Stimulated activated CD8-positive, alpha-beta memory T cell treated with anti-CD3 and anti-CD28 coated beads, Interleukin-4, amount 100 ng/mL, for 4 hours (primary cell): ENCODE measurements around the gene LEPROT.

Experiments
- DNase-seq, 2 donors: peaks; one replicate each; pipeline ENCODE4 v3.0.0-alpha.2; 2020; ENCODE audit warnings: low read depth in 2 of 2, low spot score in 1 of 2

Gene LEPROT

GRCh38 chr1:65412256-65412983 lies 8.0 kb upstream of the LEPROT start:
- DNase-seq: no peak

- DNase-seq: no peak
These were observed 7.5 kb upstream of the LEPROT start for GRCh38 chr1:65412984-65413375.

GRCh38 chr1:65414538-65414937 lies 5.9 kb upstream of the LEPROT start:
- DNase-seq: no peak

- DNase-seq: no peak
These were observed 3.7 kb upstream of the LEPROT start for GRCh38 chr1:65416767-65417166.

- DNase-seq: no peak
These were observed 2.7 kb upstream of the LEPROT start for GRCh38 chr1:65417729-65418128.

GRCh38 chr1:65418522-65419185 lies 1.8 kb upstream of the LEPROT start:
- no peak for DNase-seq

DNA sequence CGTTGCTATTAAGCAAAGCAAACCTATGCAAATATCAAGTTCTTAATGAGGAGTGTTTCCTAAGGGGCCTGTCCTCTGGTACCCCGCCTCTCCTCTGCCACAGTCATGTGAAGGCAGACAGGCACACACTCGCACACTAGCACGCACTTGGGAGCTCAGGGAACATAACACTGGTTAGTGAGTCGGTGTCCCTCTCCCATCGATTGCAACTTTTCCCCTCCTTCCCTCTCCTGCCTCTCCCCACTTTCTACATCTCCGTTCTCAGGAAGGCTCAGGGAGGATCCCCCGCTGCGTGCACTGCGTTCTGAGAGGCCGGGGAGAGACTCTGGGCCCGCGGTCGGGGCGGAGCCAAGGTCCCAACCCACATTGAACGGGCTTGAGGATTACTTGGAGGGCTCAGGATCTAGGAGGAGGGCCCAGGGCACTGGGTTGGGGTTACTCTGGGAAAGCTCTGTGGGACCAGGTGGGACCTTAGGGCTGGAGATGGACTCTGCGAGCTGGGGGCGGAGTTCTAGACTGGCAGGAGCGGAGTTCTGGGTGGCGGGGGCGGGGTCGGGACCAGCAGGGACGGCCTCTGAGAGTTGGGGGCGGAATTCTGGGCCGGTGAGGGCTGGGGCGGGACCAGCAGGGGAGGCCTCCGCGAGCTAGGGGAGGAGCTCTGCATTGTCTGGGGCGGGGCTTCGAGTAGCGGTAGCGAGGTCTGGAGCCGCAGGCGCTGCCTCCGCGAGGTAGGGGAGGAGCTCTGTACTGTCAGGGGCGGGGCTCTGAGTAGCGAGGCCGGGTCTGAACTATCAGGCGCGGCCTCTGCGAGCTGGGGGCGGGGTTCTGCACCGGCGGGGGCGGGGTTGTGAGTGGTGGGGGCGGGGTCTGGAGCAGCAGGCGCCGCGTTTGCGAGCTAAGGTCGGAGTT lies 533 bp upstream of the LEPROT start:
- peak; percentile 97 to 98 for DNase-seq

GRCh38 chr1:65421351-65422025 lies 1.0 kb downstream of the LEPROT start:
- no peak for DNase-seq

DNA sequence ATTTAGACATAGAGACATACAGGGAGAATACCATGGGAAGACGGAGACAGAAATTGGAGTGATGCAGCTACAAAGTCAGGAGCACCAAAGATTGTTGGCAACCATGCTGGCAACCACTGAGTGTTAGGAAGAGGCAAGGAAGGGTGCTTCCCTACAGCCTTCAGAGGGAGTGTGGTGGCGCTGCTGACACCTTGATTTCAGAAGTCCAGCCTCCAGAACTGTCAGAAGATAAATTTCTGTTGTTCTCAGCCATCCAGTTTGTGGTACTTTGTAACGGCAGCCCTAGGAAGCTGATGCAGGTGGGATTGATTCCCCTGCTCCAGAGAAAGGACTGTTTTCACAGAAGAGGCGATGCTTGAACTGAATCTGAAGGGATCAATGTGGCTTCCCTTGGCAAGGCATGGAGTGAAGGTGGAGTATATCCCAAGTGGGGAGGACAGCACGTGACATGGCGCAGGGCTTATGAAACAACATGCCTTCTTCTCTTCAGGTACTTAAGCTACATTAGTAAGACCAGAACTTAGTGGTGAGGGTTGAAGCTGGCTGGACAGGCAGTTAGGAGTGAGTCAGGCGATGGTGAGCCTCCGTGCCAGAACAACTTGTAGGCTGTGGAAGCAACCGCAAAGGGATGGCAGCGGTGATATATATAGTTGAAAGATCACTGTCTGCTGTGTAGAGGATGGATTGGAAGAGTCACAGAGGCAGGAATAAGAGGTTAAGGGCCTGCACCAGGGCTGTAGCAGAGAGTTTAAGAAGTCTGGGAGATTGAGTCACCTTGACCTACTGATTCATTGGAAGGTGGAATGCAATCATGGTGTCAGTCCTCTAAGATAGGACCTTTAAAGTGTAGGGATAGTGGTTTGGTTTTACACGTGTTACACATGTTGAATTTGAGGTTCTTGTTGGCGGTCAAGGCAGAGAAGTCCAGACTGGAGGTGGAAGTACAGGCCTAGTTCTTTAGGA lies 2.1 kb downstream of the LEPROT start:
- no peak for DNase-seq

- no peak for DNase-seq
These were observed 3.6 kb downstream of the LEPROT start for GRCh38 chr1:65423884-65424572.

- no peak for DNase-seq
These were observed 4.1 kb downstream of the LEPROT start for GRCh38 chr1:65424573-65424889.

- DNase-seq: no peak
These were observed 4.5 kb downstream of the LEPROT start for GRCh38 chr1:65425006-65425405.

DNA sequence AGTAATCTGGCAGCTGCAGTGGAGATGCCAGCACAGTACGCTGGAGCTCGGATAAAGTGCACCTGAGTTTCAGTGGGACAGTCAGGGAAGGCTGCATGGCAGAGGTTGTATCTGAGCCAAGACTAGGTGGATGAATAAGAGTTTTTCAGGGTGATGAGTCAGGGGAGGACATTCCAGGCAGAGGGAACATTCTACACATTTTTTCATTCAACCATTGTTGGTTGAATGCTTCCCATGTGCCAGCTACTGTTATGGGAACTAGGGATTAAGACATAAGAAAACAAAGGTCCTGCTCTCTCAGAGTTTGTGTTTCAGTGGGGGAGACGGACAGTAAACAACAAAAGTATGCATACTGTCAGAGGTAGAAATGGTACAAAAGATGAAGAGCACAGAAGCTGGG lies 5.2 kb downstream of the LEPROT start:
- DNase-seq: no peak

DNA sequence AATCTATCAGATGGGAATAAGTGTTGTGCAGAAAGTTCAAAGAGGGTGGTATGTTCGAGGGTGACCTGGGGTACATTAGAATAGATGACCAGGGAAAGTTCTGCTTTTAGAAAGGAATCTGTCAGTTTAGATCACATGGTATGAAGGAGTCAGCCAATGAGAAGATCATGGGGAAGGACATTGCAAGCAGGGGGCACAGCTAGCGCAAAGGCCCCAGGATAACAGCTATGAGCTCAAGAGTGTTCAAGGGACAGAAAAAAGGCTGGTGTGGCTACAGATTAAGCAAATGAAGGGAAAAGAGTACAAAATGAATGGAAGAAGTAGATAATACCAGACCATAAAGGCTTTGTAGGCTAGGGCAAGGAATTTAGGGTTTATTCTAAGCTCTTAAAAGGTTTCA lies 8.6 kb downstream of the LEPROT start:
- DNase-seq: no peak

DNA sequence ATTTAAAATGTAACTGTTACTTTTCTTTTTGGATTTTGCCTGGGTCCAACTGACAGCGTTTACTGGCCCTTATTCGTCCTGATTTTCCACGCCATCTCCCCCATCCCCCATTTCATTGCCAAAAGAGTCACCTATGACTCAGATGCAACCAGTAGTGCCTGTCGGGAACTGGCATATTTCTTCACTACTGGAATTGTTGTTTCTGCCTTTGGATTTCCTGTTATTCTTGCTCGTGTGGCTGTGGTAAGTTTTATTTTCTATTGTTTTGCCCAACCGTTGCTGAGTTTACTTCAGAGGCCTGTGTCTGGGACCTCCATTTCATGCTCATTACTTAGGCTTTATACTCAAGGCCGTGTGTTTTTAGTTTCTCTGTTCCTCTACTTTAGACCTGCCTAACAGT lies 9.3 kb downstream of the LEPROT start:
- no peak for DNase-seq

- DNase-seq: no peak
These were observed 10.7 kb downstream of the LEPROT start for GRCh38 chr1:65431111-65431705.

DNA sequence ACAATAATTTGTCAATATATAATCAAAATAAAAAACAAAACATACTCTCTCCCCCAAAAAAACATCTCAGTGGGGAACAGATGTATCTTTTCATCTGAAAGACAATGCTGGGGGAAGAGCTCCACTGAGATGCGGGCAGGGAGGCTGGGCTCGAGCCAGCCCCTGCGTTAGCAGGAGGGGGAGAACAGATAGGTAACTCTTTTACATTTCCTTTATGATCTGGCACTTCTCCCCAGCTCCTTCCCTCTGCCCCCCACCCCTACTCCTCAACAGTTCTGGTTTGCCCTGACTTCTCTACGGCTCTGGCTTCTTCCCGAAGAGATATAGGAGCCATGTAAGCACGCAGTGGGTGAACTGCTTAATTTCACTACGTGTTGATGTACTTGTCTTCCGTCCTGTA lies 12.4 kb downstream of the LEPROT start:
- no peak for DNase-seq

GRCh38 chr1:65434255-65434654 lies 13.8 kb downstream of the LEPROT start:
- no peak for DNase-seq

GRCh38 chr1:65434760-65435159 lies 14.3 kb downstream of the LEPROT start:
- no peak for DNase-seq
